SK-N-SH treated with all-trans-retinoic acid at 6 μM for 48 hours (cell line): ENCODE measurements around the gene TSHZ3.

Source experiments
- ATAC-seq: fragments of 200-7000 bp; cut with Tn5 transposase; 3 replicates; pipeline ENCODE4 v1.9.1; 2020; ENCODE audit warnings: mild to moderate bottlenecking, moderate library complexity
- ARNTL ChIP-seq: fragments of 450-650 bp; formaldehyde crosslinking; IDR thresholded peaks from 2 replicates; pipeline ENCODE4 v1.5.0; 2020; ENCODE audit warnings: low read depth, mild to moderate bottlenecking, moderate library complexity, borderline replicate concordance
- BACH2 ChIP-seq: fragments of 250-450 bp; sonication (Bioruptor Pico); IDR thresholded peaks from 2 replicates; pipeline ENCODE4 v1.9.0; 2021; ENCODE audit warnings: mild to moderate bottlenecking, borderline replicate concordance
- ESRRG ChIP-seq: fragments of 250-450 bp; sonication (Bioruptor Pico); IDR thresholded peaks from 2 replicates; pipeline ENCODE4 v1.6.1; 2021; ENCODE audit warnings: mild to moderate bottlenecking
- GLIS3 ChIP-seq: fragments of 250-450 bp; sonication (Bioruptor Pico); IDR thresholded peaks from 2 replicates; pipeline ENCODE4 v1.5.0; 2020; ENCODE audit warnings: mild to moderate bottlenecking, moderate library complexity
- ISL1 ChIP-seq: fragments of 250-450 bp; sonication (Bioruptor Pico); IDR thresholded peaks from 2 replicates; pipeline ENCODE4 v2.1.2; 2022; ENCODE audit warnings: mild to moderate bottlenecking, moderate library complexity
- OSR1 ChIP-seq: fragments of 250-450 bp; sonication (Bioruptor Pico); IDR thresholded peaks from 2 replicates; pipeline ENCODE4 v1.8.0; 2022; ENCODE audit warnings: moderate library complexity, mild to moderate bottlenecking, inconsistent platforms
- PPARA ChIP-seq: fragments of 250-450 bp; sonication (Bioruptor Pico); IDR thresholded peaks from 2 replicates; pipeline ENCODE4 v1.5.0; 2020; ENCODE audit warnings: mild to moderate bottlenecking, borderline replicate concordance
- RARB ChIP-seq: fragments of 250-450 bp; sonication (Bioruptor Pico); IDR thresholded peaks from 2 replicates; pipeline ENCODE4 v1.8.0; 2021; ENCODE audit warnings: mild to moderate bottlenecking, moderate library complexity
- SNAI2 ChIP-seq: fragments of 250-450 bp; sonication (Bioruptor Pico); IDR thresholded peaks from 2 replicates; pipeline ENCODE4 v1.5.0; 2020; ENCODE audit warnings: mild to moderate bottlenecking, moderate library complexity
- TOX ChIP-seq: fragments of 250-450 bp; sonication (Bioruptor Pico); IDR thresholded peaks from 2 replicates; pipeline ENCODE4 v1.8.0; 2021; ENCODE audit warnings: mild to moderate bottlenecking, moderate library complexity, borderline replicate concordance
- ZC3H10 ChIP-seq: fragments of 250-450 bp; sonication (Bioruptor Pico); IDR thresholded peaks from 2 replicates; pipeline ENCODE4 v1.5.1; 2021; ENCODE audit warnings: mild to moderate bottlenecking, moderate library complexity
- ZFP3 ChIP-seq: fragments of 250-450 bp; sonication (Bioruptor Pico); IDR thresholded peaks from 2 replicates; pipeline ENCODE4 v1.5.0; 2020; ENCODE audit warnings: mild to moderate bottlenecking, moderate library complexity
- ZFP30 ChIP-seq: fragments of 450-650 bp; formaldehyde crosslinking; IDR thresholded peaks from 2 replicates; pipeline ENCODE4 v1.5.0; 2022; ENCODE audit warnings: mild to moderate bottlenecking, moderate library complexity
- ZNF565 ChIP-seq: fragments of 450-650 bp; formaldehyde crosslinking; conservative IDR thresholded peaks from 2 replicates; pipeline ENCODE4 v1.5.0; 2020; ENCODE audit warnings: low read depth, mild to moderate bottlenecking, moderate library complexity
- ZNF70 ChIP-seq: fragments of 450-650 bp; formaldehyde crosslinking; IDR thresholded peaks from 2 replicates; pipeline ENCODE4 v1.5.0; 2020; ENCODE audit warnings: mild to moderate bottlenecking, moderate library complexity
- ZNF8 ChIP-seq: fragments of 450-650 bp; formaldehyde crosslinking; IDR thresholded peaks from 2 replicates; pipeline ENCODE4 v1.5.0; 2020; ENCODE audit warnings: mild to moderate bottlenecking, moderate library complexity
- TF ChIP-seq, protein P1 (sequence below): fragments of 250-450 bp; sonication (Bioruptor Pico); IDR thresholded peaks from 2 replicates; pipeline ENCODE4 v1.8.0; 2020; ENCODE audit warnings: mild to moderate bottlenecking, moderate library complexity, borderline replicate concordance
- TF ChIP-seq, protein P2 (sequence below): fragments of 250-450 bp; sonication (Bioruptor Pico); IDR thresholded peaks from 2 replicates; pipeline ENCODE4 v1.5.1; 2020; ENCODE audit warnings: low read depth, mild to moderate bottlenecking, moderate library complexity
- TF ChIP-seq, protein P3 (sequence below): fragments of 250-450 bp; sonication (Bioruptor Pico); IDR thresholded peaks from 2 replicates; pipeline ENCODE4 v1.5.0; 2020; ENCODE audit warnings: mild to moderate bottlenecking, moderate library complexity
- TF ChIP-seq, protein P4 (sequence below): fragments of 250-450 bp; sonication (Bioruptor Pico); IDR thresholded peaks from 2 replicates; pipeline ENCODE4 v1.5.1; 2021; ENCODE audit warnings: mild to moderate bottlenecking, moderate library complexity

Gene TSHZ3

DNA sequence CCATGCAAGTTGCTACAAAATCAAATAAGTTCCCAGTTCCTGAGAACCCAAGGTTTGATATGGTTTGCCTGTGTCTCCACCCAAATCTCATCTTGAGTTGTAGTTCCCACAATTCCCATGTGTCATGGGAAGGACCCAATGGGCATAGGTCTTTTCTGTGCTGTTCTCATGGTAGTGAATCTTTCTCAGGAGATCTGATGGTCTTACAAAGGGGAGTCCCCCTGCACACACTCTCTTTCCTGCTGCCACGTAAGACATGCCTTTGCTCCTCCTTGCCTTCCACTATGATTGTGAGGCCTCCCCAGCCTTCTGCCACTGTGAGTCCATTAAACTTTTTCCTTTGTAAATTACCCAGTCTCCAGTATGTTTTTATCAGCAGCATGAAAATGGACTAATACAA lies 28.5 kb upstream of the TSHZ3 start (continued):
- TF ChIP-seq, protein P1, sequence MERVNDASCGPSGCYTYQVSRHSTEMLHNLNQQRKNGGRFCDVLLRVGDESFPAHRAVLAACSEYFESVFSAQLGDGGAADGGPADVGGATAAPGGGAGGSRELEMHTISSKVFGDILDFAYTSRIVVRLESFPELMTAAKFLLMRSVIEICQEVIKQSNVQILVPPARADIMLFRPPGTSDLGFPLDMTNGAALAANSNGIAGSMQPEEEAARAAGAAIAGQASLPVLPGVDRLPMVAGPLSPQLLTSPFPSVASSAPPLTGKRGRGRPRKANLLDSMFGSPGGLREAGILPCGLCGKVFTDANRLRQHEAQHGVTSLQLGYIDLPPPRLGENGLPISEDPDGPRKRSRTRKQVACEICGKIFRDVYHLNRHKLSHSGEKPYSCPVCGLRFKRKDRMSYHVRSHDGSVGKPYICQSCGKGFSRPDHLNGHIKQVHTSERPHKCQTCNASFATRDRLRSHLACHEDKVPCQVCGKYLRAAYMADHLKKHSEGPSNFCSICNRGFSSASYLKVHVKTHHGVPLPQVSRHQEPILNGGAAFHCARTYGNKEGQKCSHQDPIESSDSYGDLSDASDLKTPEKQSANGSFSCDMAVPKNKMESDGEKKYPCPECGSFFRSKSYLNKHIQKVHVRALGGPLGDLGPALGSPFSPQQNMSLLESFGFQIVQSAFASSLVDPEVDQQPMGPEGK (CRISPR knock-in tag), result no peak
- TF ChIP-seq RARB (no peak), ZC3H10 (CRISPR knock-in tag) (no peak), TOX (no peak)

DNA sequence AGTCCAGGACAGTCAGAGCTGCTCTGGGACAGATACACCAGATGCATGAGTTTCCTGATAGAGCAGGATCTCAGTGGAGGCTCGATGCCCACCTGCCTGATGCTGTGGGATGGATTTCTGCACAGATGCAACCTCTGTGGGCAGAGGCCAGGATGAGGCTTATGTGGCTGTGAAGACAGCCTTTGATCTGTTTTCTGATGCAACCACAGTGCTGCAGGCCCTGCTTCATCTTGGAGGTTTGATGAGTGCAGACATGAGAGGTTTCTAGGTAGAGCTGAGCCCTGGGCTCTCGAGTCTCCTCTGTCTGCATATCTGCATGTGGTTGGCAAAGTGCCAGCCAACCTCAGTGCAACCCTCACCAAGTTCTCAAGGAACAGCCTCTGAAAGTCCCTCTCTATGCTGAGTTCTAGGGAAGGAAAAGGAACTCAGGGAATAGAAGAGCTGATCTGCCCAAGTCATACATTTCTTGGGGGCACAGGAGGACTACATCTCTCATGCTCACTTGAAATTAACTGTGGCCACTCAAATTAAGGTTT lies 23.1 kb upstream of the TSHZ3 start:
- no peak for ATAC-seq
- TF ChIP-seq, protein P1 (CRISPR knock-in tag), result no peak
- TF ChIP-seq, protein P2, sequence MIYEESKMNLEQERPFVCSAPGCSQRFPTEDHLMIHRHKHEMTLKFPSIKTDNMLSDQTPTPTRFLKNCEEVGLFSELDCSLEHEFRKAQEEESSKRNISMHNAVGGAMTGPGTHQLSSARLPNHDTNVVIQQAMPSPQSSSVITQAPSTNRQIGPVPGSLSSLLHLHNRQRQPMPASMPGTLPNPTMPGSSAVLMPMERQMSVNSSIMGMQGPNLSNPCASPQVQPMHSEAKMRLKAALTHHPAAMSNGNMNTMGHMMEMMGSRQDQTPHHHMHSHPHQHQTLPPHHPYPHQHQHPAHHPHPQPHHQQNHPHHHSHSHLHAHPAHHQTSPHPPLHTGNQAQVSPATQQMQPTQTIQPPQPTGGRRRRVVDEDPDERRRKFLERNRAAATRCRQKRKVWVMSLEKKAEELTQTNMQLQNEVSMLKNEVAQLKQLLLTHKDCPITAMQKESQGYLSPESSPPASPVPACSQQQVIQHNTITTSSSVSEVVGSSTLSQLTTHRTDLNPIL (CRISPR knock-in tag), result no peak
- no peak for TF ChIP-seq ISL1 (CRISPR knock-in tag)
- TF ChIP-seq ZFP30 (CRISPR knock-in tag), result no peak
- TF ChIP-seq, protein P3, sequence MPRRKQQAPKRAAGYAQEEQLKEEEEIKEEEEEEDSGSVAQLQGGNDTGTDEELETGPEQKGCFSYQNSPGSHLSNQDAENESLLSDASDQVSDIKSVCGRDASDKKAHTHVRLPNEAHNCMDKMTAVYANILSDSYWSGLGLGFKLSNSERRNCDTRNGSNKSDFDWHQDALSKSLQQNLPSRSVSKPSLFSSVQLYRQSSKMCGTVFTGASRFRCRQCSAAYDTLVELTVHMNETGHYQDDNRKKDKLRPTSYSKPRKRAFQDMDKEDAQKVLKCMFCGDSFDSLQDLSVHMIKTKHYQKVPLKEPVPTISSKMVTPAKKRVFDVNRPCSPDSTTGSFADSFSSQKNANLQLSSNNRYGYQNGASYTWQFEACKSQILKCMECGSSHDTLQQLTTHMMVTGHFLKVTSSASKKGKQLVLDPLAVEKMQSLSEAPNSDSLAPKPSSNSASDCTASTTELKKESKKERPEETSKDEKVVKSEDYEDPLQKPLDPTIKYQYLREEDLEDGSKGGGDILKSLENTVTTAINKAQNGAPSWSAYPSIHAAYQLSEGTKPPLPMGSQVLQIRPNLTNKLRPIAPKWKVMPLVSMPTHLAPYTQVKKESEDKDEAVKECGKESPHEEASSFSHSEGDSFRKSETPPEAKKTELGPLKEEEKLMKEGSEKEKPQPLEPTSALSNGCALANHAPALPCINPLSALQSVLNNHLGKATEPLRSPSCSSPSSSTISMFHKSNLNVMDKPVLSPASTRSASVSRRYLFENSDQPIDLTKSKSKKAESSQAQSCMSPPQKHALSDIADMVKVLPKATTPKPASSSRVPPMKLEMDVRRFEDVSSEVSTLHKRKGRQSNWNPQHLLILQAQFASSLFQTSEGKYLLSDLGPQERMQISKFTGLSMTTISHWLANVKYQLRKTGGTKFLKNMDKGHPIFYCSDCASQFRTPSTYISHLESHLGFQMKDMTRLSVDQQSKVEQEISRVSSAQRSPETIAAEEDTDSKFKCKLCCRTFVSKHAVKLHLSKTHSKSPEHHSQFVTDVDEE (CRISPR knock-in tag), result no peak
- no peak for TF ChIP-seq GLIS3 (CRISPR knock-in tag)
- no peak for TF ChIP-seq PPARA
- TF ChIP-seq ZFP3 (CRISPR knock-in tag), result no peak
- TF ChIP-seq ZNF70 (CRISPR knock-in tag), result no peak
- no peak for TF ChIP-seq ZNF8
- TF ChIP-seq ESRRG (CRISPR knock-in tag), result no peak

DNA sequence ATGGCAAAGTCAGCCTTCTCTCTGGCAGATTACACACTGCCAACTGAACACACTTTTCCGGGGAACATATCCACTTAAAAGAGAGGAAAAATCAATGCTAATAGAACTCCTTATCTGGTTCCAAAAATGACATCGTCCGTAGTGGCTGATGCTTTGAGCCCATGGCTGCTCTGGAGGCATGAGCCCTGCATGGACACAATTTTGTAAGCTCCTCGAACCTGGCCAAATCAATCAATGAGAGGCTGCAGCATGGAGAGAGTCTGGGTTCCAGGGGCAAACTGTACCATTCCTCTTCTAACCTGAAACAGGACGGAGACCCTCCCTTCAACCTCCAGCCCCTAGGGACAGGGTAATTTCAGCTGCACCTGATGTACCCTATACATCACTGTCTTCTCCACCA lies 21.0 kb upstream of the TSHZ3 start:
- TF ChIP-seq ZNF8 (no peak), PPARA (no peak), ZNF565 (CRISPR knock-in tag) (no peak), BACH2 (CRISPR knock-in tag) (no peak), SNAI2 (no peak), ZFP30 (CRISPR knock-in tag) (no peak), ARNTL (CRISPR knock-in tag) (no peak), TOX (no peak), GLIS3 (CRISPR knock-in tag) (no peak), ZNF70 (CRISPR knock-in tag) (no peak), OSR1 (CRISPR knock-in tag) (no peak), ZC3H10 (CRISPR knock-in tag) (no peak)
- TF ChIP-seq, protein P4, sequence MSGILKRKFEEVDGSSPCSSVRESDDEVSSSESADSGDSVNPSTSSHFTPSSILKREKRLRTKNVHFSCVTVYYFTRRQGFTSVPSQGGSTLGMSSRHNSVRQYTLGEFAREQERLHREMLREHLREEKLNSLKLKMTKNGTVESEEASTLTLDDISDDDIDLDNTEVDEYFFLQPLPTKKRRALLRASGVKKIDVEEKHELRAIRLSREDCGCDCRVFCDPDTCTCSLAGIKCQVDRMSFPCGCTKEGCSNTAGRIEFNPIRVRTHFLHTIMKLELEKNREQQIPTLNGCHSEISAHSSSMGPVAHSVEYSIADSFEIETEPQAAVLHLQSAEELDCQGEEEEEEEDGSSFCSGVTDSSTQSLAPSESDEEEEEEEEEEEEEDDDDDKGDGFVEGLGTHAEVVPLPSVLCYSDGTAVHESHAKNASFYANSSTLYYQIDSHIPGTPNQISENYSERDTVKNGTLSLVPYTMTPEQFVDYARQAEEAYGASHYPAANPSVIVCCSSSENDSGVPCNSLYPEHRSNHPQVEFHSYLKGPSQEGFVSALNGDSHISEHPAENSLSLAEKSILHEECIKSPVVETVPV (CRISPR knock-in tag), result no peak
- TF ChIP-seq, protein P1 (CRISPR knock-in tag), result no peak
- ATAC-seq, result no peak
